ENCODE measurements around the gene XCR1. TPM values are rescaled to one million over a fixed set of nuclear protein-coding genes. Genes with fewer than 3 reads are reported as not detected.

The XCR1 gene
- total RNA-seq, 1 donor = not detected

- Histone ChIP-seq H3K4me1 (ENCODE audit: insufficient read depth, low read length) (peaks cover 48% of the 10 kb centered on the region), H4K20me1 (ENCODE audit: insufficient read depth, low read length) (no peaks in the 10 kb centered on the region), H3K27ac (ENCODE audit: low read depth, low read length) (peak overlapping the region; percentile 40), H3K27me3 (ENCODE audit: insufficient read depth, low read length) (no peaks in the 10 kb centered on the region), H3K4me3 (ENCODE audit: insufficient read depth, low read length) (no peak overlapping the region), H3K9me3 (ENCODE audit: low read depth, low read length) (no peaks in the 10 kb centered on the region), H3K4me2 (ENCODE audit: insufficient read depth, low read length) (peak overlapping the region; percentile 1), H2AFZ (ENCODE audit: low read length) (no peak overlapping the region), H3K79me2 (ENCODE audit: insufficient read depth, low read length) (peaks cover 48% of the 10 kb centered on the region), H3K36me3 (ENCODE audit: insufficient read depth, low read length) (no peaks in the 10 kb centered on the region)
- TF ChIP-seq CTCF (IDR thresholded peaks at IDR 0.05; ENCODE audit: extremely low read depth, low read depth, low read length) = no peak
- peak; percentile 87 for DNase-seq (ENCODE audit: insufficient read length, low spot score, missing footprints)
These were observed 34.5 kb downstream of the XCR1 start for GRCh38 chr3:45992821-45993221.

GRCh38 chr3:45992133-45992729, 35.1 kb downstream of the XCR1 start:
- Histone ChIP-seq H2AFZ (ENCODE audit: low read length) (no peak overlapping the region), H4K20me1 (ENCODE audit: insufficient read depth, low read length) (no peaks in the 10 kb centered on the region), H3K27me3 (ENCODE audit: insufficient read depth, low read length) (no peaks in the 10 kb centered on the region), H3K9me3 (ENCODE audit: low read depth, low read length) (no peaks in the 10 kb centered on the region), H3K4me3 (ENCODE audit: insufficient read depth, low read length) (no peak overlapping the region), H3K4me1 (ENCODE audit: insufficient read depth, low read length) (peaks cover 54% of the 10 kb centered on the region), H3K27ac (ENCODE audit: low read depth, low read length) (peak overlapping the region; percentile 40), H3K79me2 (ENCODE audit: insufficient read depth, low read length) (peaks cover 53% of the 10 kb centered on the region), H3K4me2 (ENCODE audit: insufficient read depth, low read length) (peak overlapping the region; percentile 1), H3K36me3 (ENCODE audit: insufficient read depth, low read length) (no peaks in the 10 kb centered on the region)
- no peak for DNase-seq (ENCODE audit: insufficient read length, low spot score, missing footprints)
- no peak for TF ChIP-seq CTCF (IDR thresholded peaks at IDR 0.05; ENCODE audit: extremely low read depth, low read depth, low read length)

DNA sequence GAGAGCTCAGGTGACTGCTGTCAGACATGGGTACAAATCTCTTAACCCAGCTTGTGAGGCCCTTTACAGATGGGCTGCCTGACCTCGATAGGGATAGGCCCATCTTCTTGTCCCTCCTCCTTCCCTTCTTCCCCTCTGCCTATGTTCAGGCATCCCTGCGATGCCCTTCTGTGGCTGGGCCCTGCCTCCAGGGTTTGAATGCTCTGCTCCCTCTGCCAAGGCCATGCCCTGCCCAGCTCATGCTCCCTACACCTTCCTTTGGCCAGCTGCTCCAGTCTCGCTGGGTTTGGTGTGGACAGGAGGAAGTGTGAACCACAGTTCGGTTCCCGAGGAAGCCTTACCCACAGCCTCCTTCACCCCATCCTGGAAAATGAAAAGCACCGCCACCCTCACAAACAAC, 35.9 kb downstream of the XCR1 start:
- H3K36me3 ChIP-seq (ENCODE audit: insufficient read depth, low read length) = no peaks in the 10 kb centered on the region
- peaks cover 59% of the 10 kb centered on the region for H3K79me2 ChIP-seq (ENCODE audit: insufficient read depth, low read length)
- no peak for DNase-seq (ENCODE audit: insufficient read length, low spot score, missing footprints)
- no peak overlapping the region for H3K4me3 ChIP-seq (ENCODE audit: insufficient read depth, low read length)
- no peaks in the 10 kb centered on the region for H3K27me3 ChIP-seq (ENCODE audit: insufficient read depth, low read length)
- peaks cover 63% of the 10 kb centered on the region for H3K4me1 ChIP-seq (ENCODE audit: insufficient read depth, low read length)
- H3K9me3 ChIP-seq (ENCODE audit: low read depth, low read length) = no peaks in the 10 kb centered on the region
- no peak overlapping the region for H2AFZ ChIP-seq (ENCODE audit: low read length)
- TF ChIP-seq CTCF (IDR thresholded peaks at IDR 0.05; ENCODE audit: extremely low read depth, low read depth, low read length) = no peak
- no peak overlapping the region for H3K4me2 ChIP-seq (ENCODE audit: insufficient read depth, low read length)
- H4K20me1 ChIP-seq (ENCODE audit: insufficient read depth, low read length) = no peaks in the 10 kb centered on the region
- no peak overlapping the region for H3K27ac ChIP-seq (ENCODE audit: low read depth, low read length)

GRCh38 chr3:45990181-45990580, 37.1 kb downstream of the XCR1 start:
- Histone ChIP-seq H3K36me3 (ENCODE audit: insufficient read depth, low read length) (no peaks in the 10 kb centered on the region), H3K27ac (ENCODE audit: low read depth, low read length) (no peak overlapping the region), H3K4me2 (ENCODE audit: insufficient read depth, low read length) (no peak overlapping the region), H3K9me3 (ENCODE audit: low read depth, low read length) (no peaks in the 10 kb centered on the region), H3K4me3 (ENCODE audit: insufficient read depth, low read length) (no peak overlapping the region), H2AFZ (ENCODE audit: low read length) (no peak overlapping the region), H3K79me2 (ENCODE audit: insufficient read depth, low read length) (peaks cover 55% of the 10 kb centered on the region), H4K20me1 (ENCODE audit: insufficient read depth, low read length) (peaks cover 6% of the 10 kb centered on the region), H3K4me1 (ENCODE audit: insufficient read depth, low read length) (peaks cover 69% of the 10 kb centered on the region), H3K27me3 (ENCODE audit: insufficient read depth, low read length) (no peaks in the 10 kb centered on the region)
- DNase-seq (ENCODE audit: insufficient read length, low spot score, missing footprints) = no peak
- no peak for TF ChIP-seq CTCF (IDR thresholded peaks at IDR 0.05; ENCODE audit: extremely low read depth, low read depth, low read length)
